Measurements from ENCODE around the gene TBCA. TPM values are rescaled to one million over a fixed set of nuclear protein-coding genes. Genes with fewer than 3 reads are reported as not detected.
A peak's percentile ranks its signal among the peaks of the same experiment; 100 is the strongest.

Gene TBCA
- total RNA-seq, 1 experiment from 2014 or later: 317 TPM

DNA sequence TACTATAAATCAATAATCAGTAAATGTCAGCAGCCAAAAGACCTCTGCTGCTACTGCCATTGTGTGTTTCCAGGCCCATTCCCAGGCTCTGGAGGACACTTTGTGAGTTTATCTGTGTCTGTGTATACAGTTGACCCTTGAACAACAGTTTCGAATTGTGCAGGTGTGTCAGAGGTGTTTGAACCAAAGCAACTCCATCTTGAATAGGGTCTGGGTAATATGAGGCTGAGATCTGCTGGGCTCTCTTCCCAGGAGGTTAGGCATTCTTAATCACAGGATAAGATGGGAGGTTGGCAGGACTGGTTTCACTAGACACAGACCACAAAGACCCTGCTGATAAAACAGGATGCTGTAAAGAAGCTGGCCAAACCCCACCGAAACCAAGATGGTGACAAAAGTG, 2.3 kb upstream of the TBCA start (continued):
- TF ChIP-seq, protein P1, sequence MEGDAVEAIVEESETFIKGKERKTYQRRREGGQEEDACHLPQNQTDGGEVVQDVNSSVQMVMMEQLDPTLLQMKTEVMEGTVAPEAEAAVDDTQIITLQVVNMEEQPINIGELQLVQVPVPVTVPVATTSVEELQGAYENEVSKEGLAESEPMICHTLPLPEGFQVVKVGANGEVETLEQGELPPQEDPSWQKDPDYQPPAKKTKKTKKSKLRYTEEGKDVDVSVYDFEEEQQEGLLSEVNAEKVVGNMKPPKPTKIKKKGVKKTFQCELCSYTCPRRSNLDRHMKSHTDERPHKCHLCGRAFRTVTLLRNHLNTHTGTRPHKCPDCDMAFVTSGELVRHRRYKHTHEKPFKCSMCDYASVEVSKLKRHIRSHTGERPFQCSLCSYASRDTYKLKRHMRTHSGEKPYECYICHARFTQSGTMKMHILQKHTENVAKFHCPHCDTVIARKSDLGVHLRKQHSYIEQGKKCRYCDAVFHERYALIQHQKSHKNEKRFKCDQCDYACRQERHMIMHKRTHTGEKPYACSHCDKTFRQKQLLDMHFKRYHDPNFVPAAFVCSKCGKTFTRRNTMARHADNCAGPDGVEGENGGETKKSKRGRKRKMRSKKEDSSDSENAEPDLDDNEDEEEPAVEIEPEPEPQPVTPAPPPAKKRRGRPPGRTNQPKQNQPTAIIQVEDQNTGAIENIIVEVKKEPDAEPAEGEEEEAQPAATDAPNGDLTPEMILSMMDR (IDR thresholded peaks at IDR 0.05 in 2 of 3, conservative IDR thresholded peaks at IDR 0.05 in 1 of 3; ENCODE audit: borderline replicate concordance in 1 of 3, insufficient read depth in 1 of 3, low read depth in 2 of 3, low read length in 2 of 3): no peak

DNA sequence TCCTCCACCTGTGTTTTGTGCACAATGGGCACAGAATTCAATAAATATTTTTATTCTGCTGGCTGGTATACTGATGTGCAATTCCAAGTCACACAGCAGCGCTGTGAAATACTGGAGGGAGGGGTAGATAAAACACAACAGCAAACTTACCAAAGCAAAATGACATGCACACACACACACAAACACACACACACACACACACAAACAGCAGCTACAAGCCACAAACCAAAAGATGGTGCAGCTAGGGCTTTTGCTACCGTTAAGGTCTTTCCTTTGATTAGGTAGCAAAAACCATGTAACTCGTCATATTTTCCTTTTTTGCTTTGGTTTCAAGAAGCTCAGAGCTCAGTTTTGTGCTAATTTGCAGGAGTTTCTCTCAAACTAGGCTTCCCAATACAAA, 1.8 kb upstream of the TBCA start:
- ChIA-PET RAD21 (ENCODE audit: low non-redundant PET in 1 of 2, low total read pairs in 2 of 2, uncharacterized antibody in 2 of 2, unreplicated experiment in 2 of 2) (no interaction called here), POLR2A (no interaction called here), CTCF (no interaction called here)
- Histone ChIP-seq H4K20me1 (ENCODE audit: insufficient read depth) (no peaks in the 10 kb centered on the region), H3K27me3 (ENCODE audit: insufficient read depth, low read length) (no peaks in the 10 kb centered on the region), H3K9me2 (ENCODE audit: insufficient read depth) (no peaks in the 10 kb centered on the region), H3K9ac (ENCODE audit: low read length) (no peak overlapping the region), H3K27ac (ENCODE audit: low read depth, low read length) (no peak overlapping the region), H3K4me3 (replicated peaks in 1 of 2; ENCODE audit: low read depth in 1 of 2, low read length in 2 of 2) (no peak overlapping the region), H3K4me2 (ENCODE audit: low read length) (peak overlapping the region; percentile 18; the same call in 1 of the 2 replicates), H3K4me1 (ENCODE audit: control insufficient read depth in 1 of 2, insufficient read depth in 2 of 2, low read length in 2 of 2) (peaks cover 7 to 28% of the 10 kb centered on the region in 2 experiments), H3K79me2 (ENCODE audit: insufficient read depth, low read length) (peaks cover 31% of the 10 kb centered on the region), H3K9me3 (ENCODE audit: control insufficient read depth in 1 of 2, insufficient read depth in 1 of 2, low read depth in 1 of 2, low read length in 2 of 2) (no peaks in the 10 kb centered on the region), H3K36me3 (ENCODE audit: control insufficient read depth in 1 of 2, insufficient read depth in 2 of 2, low read length in 2 of 2) (peaks cover 4% of the 10 kb centered on the region in 2 experiments; a peak in 2 of 4 replicates), H2AFZ (ENCODE audit: low read depth, low read length, poor library complexity, severe bottlenecking) (no peak overlapping the region)
- intact Hi-C loops (cut with micrococcal nuclease): no loop called here
- BruUV-seq (replicated peaks): no TSS peak
- TF ChIP-seq POLR2AphosphoS5 (IDR thresholded peaks at IDR 0.05; ENCODE audit: low read depth, low read length) (no peak), TCF7L2 (IDR thresholded peaks at IDR 0.05; ENCODE audit: borderline replicate concordance, extremely low read depth, insufficient read depth, insufficient read length) (no peak), FOSL1 (IDR thresholded peaks at IDR 0.05; ENCODE audit: low read depth) (no peak), ELF1 (IDR thresholded peaks at IDR 0.05; ENCODE audit: borderline replicate concordance, low read depth) (no peak), ZFX (IDR thresholded peaks at IDR 0.05) (no peak), SIN3A (IDR thresholded peaks at IDR 0.05; ENCODE audit: low read depth) (no peak), CEBPB (IDR thresholded peaks at IDR 0.05; ENCODE audit: low read depth) (no peak), YY1 (IDR thresholded peaks at IDR 0.05; ENCODE audit: extremely low read depth, insufficient replicate concordance, low read depth, low read length) (no peak), EZH2phosphoT487 (IDR thresholded peaks at IDR 0.05; ENCODE audit: borderline replicate concordance) (no peak), POLR2A (IDR thresholded peaks at IDR 0.05; ENCODE audit: borderline replicate concordance, extremely low read depth, insufficient read depth, insufficient read length) (no peak)
- TF ChIP-seq, protein P2, sequence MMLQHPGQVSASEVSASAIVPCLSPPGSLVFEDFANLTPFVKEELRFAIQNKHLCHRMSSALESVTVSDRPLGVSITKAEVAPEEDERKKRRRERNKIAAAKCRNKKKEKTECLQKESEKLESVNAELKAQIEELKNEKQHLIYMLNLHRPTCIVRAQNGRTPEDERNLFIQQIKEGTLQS (IDR thresholded peaks at IDR 0.05): no peak
- TF ChIP-seq, protein P3, sequence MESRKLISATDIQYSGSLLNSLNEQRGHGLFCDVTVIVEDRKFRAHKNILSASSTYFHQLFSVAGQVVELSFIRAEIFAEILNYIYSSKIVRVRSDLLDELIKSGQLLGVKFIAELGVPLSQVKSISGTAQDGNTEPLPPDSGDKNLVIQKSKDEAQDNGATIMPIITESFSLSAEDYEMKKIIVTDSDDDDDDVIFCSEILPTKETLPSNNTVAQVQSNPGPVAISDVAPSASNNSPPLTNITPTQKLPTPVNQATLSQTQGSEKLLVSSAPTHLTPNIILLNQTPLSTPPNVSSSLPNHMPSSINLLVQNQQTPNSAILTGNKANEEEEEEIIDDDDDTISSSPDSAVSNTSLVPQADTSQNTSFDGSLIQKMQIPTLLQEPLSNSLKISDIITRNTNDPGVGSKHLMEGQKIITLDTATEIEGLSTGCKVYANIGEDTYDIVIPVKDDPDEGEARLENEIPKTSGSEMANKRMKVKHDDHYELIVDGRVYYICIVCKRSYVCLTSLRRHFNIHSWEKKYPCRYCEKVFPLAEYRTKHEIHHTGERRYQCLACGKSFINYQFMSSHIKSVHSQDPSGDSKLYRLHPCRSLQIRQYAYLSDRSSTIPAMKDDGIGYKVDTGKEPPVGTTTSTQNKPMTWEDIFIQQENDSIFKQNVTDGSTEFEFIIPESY (IDR thresholded peaks at IDR 0.05; ENCODE audit: extremely low read depth, insufficient replicate concordance, low read length): no peak
- TF ChIP-seq, protein P4, sequence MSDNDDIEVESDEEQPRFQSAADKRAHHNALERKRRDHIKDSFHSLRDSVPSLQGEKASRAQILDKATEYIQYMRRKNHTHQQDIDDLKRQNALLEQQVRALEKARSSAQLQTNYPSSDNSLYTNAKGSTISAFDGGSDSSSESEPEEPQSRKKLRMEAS (IDR thresholded peaks at IDR 0.05): no peak
- TF ChIP-seq, protein P1 (IDR thresholded peaks at IDR 0.05 in 2 of 3, conservative IDR thresholded peaks at IDR 0.05 in 1 of 3; ENCODE audit: borderline replicate concordance in 1 of 3, insufficient read depth in 1 of 3, low read depth in 2 of 3, low read length in 2 of 3): no peak
- no peak for ATAC-seq
- DNase-seq (ENCODE audit: low read depth, low spot score): no peak

All from HCT116 (cell line).